Activated CD8-positive, alpha-beta memory T cell treated with anti-CD3 and anti-CD28 coated beads for 1 hour (primary cell): ENCODE measurements around the gene SLC51A.
"Not testable (repeated sequence)": the region's sequence is repeated elsewhere in the genome, so short reads cannot be mapped to it uniquely, and the experiment has no call there.

Source experiments
- DNase-seq, 2 donors: peaks; one replicate each; pipeline ENCODE4 v3.0.0-alpha.2; 2020; ENCODE audit warnings: low read depth in 1 of 2; ENCODE audit errors: extremely low read depth in 1 of 2

SLC51A gene

GRCh38 chr3:196193133-196193735 is 23.1 kb upstream of the SLC51A start:
- no peak for DNase-seq

GRCh38 chr3:196193736-196194541 is 22.4 kb upstream of the SLC51A start:
- no peak for DNase-seq

- no peak for DNase-seq
These were observed 21.8 kb upstream of the SLC51A start for GRCh38 chr3:196194542-196194915.

- no peak for DNase-seq
These were observed 20.6 kb upstream of the SLC51A start for GRCh38 chr3:196195664-196196265.

- no peak for DNase-seq
These were observed 18.8 kb upstream of the SLC51A start for GRCh38 chr3:196197524-196197923.

- DNase-seq = no peak
These were observed 18.2 kb upstream of the SLC51A start for GRCh38 chr3:196198081-196198675.

- DNase-seq = no peak
These were observed 17.3 kb upstream of the SLC51A start for GRCh38 chr3:196198771-196199753.

GRCh38 chr3:196202516-196202970 is 13.8 kb upstream of the SLC51A start:
- DNase-seq = no peak

- no peak for DNase-seq
These were observed 12.5 kb upstream of the SLC51A start for GRCh38 chr3:196203846-196204245.

GRCh38 chr3:196205442-196206205 is 10.7 kb upstream of the SLC51A start:
- DNase-seq = not testable (repeated sequence)

- no peak for DNase-seq
These were observed 9.0 kb upstream of the SLC51A start for GRCh38 chr3:196207159-196207832.

GRCh38 chr3:196207833-196208607 is 8.3 kb upstream of the SLC51A start:
- DNase-seq = peak; percentile 21 to 41

GRCh38 chr3:196208942-196209695 is 7.2 kb upstream of the SLC51A start:
- DNase-seq = no peak

GRCh38 chr3:196209944-196210672 is 6.2 kb upstream of the SLC51A start:
- not testable (repeated sequence) for DNase-seq

- DNase-seq = no peak
These were observed 5.4 kb upstream of the SLC51A start, which contains the start of gene ZDHHC19 for GRCh38 chr3:196210673-196211556. Gene ZDHHC19 (minus strand): TSS chr3:196211400. CDS start chr3:196211315, 85 bp downstream.
